Retinal pigment epithelial cell (primary cell): ENCODE data around the gene SAMHD1.

Experiments used
- DNase-seq: peaks from one replicate; pipeline ENCODE4 v3.0.0-alpha.2; 2010; ENCODE audit warnings: low read depth
- H3K4me3 ChIP-seq: 2 replicates; pipeline ENCODE4 v1.5.1; 2011; ENCODE audit warnings: mild to moderate bottlenecking, low read length, control low read depth, moderate library complexity
- CTCF ChIP-seq: conservative IDR thresholded peaks from 2 replicates; pipeline ENCODE4 v1.5.1; 2011; ENCODE audit warnings: low read depth, low read length, control low read depth, inconsistent platforms

The SAMHD1 gene

GRCh38 chr20:36904690-36905089, 46.8 kb downstream of the SAMHD1 start:
- no peak for DNase-seq

GRCh38 chr20:36895036-36895435, 56.5 kb downstream of the SAMHD1 start:
- no peak for DNase-seq
- TF ChIP-seq CTCF: no peak
- no peak overlapping the region for H3K4me3 ChIP-seq

More at GRCh38 chr20:36904690-36905089, 46.8 kb downstream of the SAMHD1 start:
- no peak overlapping the region for H3K4me3 ChIP-seq
- no peak for TF ChIP-seq CTCF

GRCh38 chr20:36893801-36894200, 57.7 kb downstream of the SAMHD1 start:
- TF ChIP-seq CTCF: no peak
- H3K4me3 ChIP-seq: no peak overlapping the region
- DNase-seq: no peak

GRCh38 chr20:36891211-36891610, 60.3 kb downstream of the SAMHD1 start:
- no peak for TF ChIP-seq CTCF
- no peak for DNase-seq
- no peak overlapping the region for H3K4me3 ChIP-seq

DNA sequence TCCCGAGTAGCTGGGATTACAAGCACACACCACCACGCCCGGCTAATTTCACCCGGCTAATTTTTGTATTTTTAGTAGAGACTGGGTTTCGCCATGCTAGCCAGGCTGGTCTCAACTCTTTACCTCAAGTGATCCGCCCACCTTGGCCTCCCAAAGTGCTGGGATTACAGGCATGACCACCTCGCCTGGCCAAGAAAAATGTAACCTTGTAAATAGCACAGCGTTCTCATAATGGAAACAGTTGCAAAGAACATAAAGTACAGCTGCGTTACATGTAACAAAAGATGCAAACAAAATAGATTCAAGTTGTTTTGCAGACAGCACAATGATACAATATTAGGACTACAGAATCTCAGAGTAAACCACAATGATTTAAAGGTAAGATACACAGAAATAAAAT, 60.9 kb downstream of the SAMHD1 start:
- no peak for TF ChIP-seq CTCF
- no peak overlapping the region for H3K4me3 ChIP-seq
- DNase-seq: no peak

GRCh38 chr20:36888880-36889516, 62.5 kb downstream of the SAMHD1 start:
- no peak overlapping the region for H3K4me3 ChIP-seq
- DNase-seq: no peak
- TF ChIP-seq CTCF: no peak

- DNase-seq: no peak
- H3K4me3 ChIP-seq: peak overlapping the region; percentile 45
- TF ChIP-seq CTCF: no peak
Measured at GRCh38 chr20:36887752-36888090, 63.8 kb downstream of the SAMHD1 start.
